Loucy (cell line): ENCODE data around the gene RSPO4.

Experiments used
- H2AFZ ChIP-seq: fragments of 200-600 bp; sonication (generic); 2 replicates; pipeline ENCODE4 v1.6.0; 2016; ENCODE audit warnings: antibody characterized with exemption, mild to moderate bottlenecking, low read length, moderate library complexity
- H3F3A ChIP-seq: fragments of 200-600 bp; 2 replicates; pipeline ENCODE4 v1.6.0; 2016; ENCODE audit warnings: antibody characterized with exemption, low read depth, mild to moderate bottlenecking
- H3K27me3 ChIP-seq: fragments of 200-600 bp; sonication (generic); 2 replicates; pipeline ENCODE4 v1.6.1; 2014; ENCODE audit warnings: low read length, mild to moderate bottlenecking; ENCODE audit not compliant: insufficient read depth, poor library complexity, severe bottlenecking
- H3K36me3 ChIP-seq: fragments of 200-600 bp; sonication (generic); 2 replicates; pipeline ENCODE4 v1.6.1; 2016; ENCODE audit warnings: low read length; ENCODE audit not compliant: insufficient read depth
- H3K4me1 ChIP-seq: fragments of 200-600 bp; sonication (generic); 2 replicates; pipeline ENCODE4 v1.5.1; 2014; ENCODE audit warnings: low read length, mild to moderate bottlenecking; ENCODE audit not compliant: insufficient read depth, poor library complexity, severe bottlenecking
- H3K4me2 ChIP-seq: fragments of 200-600 bp; sonication (generic); 2 replicates; pipeline ENCODE4 v1.6.0; 2014; ENCODE audit warnings: antibody characterized with exemption, low read length, low read depth, mild to moderate bottlenecking; ENCODE audit not compliant: poor library complexity, severe bottlenecking
- H3K4me3 ChIP-seq: fragments of 200-600 bp; sonication (generic); 2 replicates; pipeline ENCODE4 v1.5.1; 2014; ENCODE audit warnings: low read length, mild to moderate bottlenecking, mixed read lengths; ENCODE audit not compliant: poor library complexity, severe bottlenecking
- H3K79me2 ChIP-seq: fragments of 200-600 bp; sonication (generic); 2 replicates; pipeline ENCODE4 v1.6.1; 2014; ENCODE audit warnings: low read length; ENCODE audit not compliant: insufficient read depth
- H3K9ac ChIP-seq: fragments of 200-600 bp; sonication (generic); 2 replicates; pipeline ENCODE4 v1.6.0; 2014; ENCODE audit warnings: mild to moderate bottlenecking, low read depth, low read length, moderate library complexity; ENCODE audit not compliant: poor library complexity, severe bottlenecking
- H3K9me2 ChIP-seq: fragments of 200-600 bp; sonication (generic); replicated peaks from 2 replicates; pipeline ENCODE4 v1.6.1; 2016; ENCODE audit warnings: low read depth, low read length, mixed read lengths
- H3K9me3 ChIP-seq: fragments of 200-600 bp; sonication (generic); 2 replicates; pipeline ENCODE4 v1.6.1; 2014; ENCODE audit warnings: mild to moderate bottlenecking, antibody characterized with exemption, low read length, low read depth; ENCODE audit not compliant: insufficient read depth
- H4K20me1 ChIP-seq: fragments of 200-600 bp; sonication (generic); 2 replicates; pipeline ENCODE4 v1.6.0; 2014; ENCODE audit warnings: antibody characterized with exemption, low read length, mild to moderate bottlenecking; ENCODE audit not compliant: insufficient read depth, poor library complexity, severe bottlenecking
- CTCF ChIP-seq: fragments of 200-600 bp; sonication (generic); conservative IDR thresholded peaks from 2 replicates; pipeline ENCODE4 v1.5.1; 2014; ENCODE audit warnings: mild to moderate bottlenecking, antibody characterized with exemption, low read length
- EZH2phosphoT487 ChIP-seq: fragments of 200-600 bp; IDR thresholded peaks from 2 replicates; pipeline ENCODE4 v1.6.1; 2018; ENCODE audit warnings: antibody characterized with exemption, mild to moderate bottlenecking, moderate library complexity, borderline replicate concordance

The RSPO4 gene

DNA sequence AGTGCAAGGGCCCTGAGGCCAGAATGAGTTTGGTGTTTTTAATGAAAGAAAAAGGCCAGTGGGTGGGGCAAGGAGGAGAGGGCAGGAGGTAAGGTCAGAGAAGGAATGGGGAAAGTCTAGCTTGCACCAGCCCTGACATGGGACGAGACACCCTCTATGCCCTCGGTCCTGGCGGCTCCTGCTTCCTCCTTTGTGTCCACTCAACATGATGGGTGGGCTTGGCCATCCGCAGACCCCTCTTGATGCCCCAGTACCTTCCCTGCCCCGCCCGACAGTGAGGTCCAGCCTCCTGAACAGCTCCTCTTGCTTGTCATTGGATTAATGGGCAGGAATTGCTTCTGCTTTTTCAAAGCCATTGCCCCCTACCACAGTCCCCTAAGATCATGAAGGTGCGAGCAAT, 52.4 kb downstream of the RSPO4 start:
- no peak overlapping the region for H3K4me3 ChIP-seq
- no peaks in the 10 kb centered on the region for H3K27me3 ChIP-seq
- H3K79me2 ChIP-seq, result no peaks in the 10 kb centered on the region
- no peak overlapping the region for H2AFZ ChIP-seq
- no peak for TF ChIP-seq CTCF
- no peak for TF ChIP-seq EZH2phosphoT487
- no peaks in the 10 kb centered on the region for H3K36me3 ChIP-seq
- no peaks in the 10 kb centered on the region for H3F3A ChIP-seq
- H4K20me1 ChIP-seq, result no peaks in the 10 kb centered on the region
- no peak overlapping the region for H3K9ac ChIP-seq
- H3K9me3 ChIP-seq, result no peaks in the 10 kb centered on the region
- no peak overlapping the region for H3K4me2 ChIP-seq
- no peaks in the 10 kb centered on the region for H3K9me2 ChIP-seq
- no peaks in the 10 kb centered on the region for H3K4me1 ChIP-seq

DNA sequence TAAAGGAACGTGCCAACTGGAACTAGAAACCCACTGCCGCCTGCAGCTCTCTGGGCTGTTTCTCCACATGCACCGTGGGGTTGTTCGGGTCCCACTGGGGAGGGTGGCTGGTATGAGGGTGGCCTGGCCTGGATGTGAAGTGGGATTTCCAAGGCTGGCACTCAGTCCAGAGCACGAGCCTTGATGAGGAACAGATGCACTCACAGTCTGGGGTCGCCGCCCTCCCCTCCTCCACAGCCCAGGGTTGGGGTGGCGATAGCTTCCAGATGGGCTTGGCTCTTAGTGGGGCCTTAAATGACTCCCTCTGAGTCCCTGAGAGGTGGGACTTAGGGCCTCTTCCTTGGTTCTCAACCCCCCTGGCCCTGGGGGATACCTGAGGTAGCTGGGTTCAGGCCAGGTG, 55.3 kb downstream of the RSPO4 start:
- Histone ChIP-seq H3K27me3 (no peaks in the 10 kb centered on the region), H3K4me2 (no peak overlapping the region), H3K36me3 (no peaks in the 10 kb centered on the region), H3K9me3 (no peaks in the 10 kb centered on the region), H3K9me2 (no peaks in the 10 kb centered on the region), H3K4me1 (no peaks in the 10 kb centered on the region), H4K20me1 (no peaks in the 10 kb centered on the region), H3K9ac (no peak overlapping the region), H2AFZ (no peak overlapping the region), H3K79me2 (no peaks in the 10 kb centered on the region), H3K4me3 (no peak overlapping the region), H3F3A (no peaks in the 10 kb centered on the region)
- no peak for TF ChIP-seq EZH2phosphoT487
- TF ChIP-seq CTCF, result no peak

DNA sequence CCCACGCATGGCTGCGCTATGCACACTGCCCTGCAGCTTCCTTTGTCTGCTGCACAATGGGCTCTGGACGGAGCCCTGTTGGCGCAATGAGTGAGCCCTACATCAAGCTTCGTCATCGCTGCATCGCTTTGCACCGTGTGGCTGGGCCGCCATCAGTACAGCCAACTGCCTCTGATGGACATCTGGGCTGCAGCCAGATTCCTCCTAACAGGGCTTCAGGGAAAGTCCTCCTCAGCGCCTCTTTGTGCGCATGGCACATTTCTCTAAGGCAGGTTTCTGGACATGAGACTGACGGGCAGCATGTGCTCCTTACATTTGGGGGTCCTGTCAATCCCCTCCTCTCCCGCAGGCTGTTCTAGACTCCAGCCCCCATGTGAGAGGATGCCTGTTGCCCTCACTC, 56.3 kb downstream of the RSPO4 start:
- H3F3A ChIP-seq, result no peaks in the 10 kb centered on the region

More for the DNA sequence above, 56.3 kb downstream of the RSPO4 start:
- Histone ChIP-seq H3K4me3 (no peak overlapping the region), H2AFZ (no peak overlapping the region), H3K4me2 (no peak overlapping the region), H3K36me3 (no peaks in the 10 kb centered on the region), H3K9me3 (no peaks in the 10 kb centered on the region), H3K4me1 (no peaks in the 10 kb centered on the region), H3K9ac (no peak overlapping the region), H3K27me3 (no peaks in the 10 kb centered on the region), H4K20me1 (no peaks in the 10 kb centered on the region), H3K79me2 (no peaks in the 10 kb centered on the region), H3K9me2 (no peaks in the 10 kb centered on the region)
- TF ChIP-seq CTCF (no peak), EZH2phosphoT487 (no peak)
